Neural cell (in vitro differentiated cells): ENCODE measurements around the gene TLL2. TPM values are rescaled to one million over a fixed set of nuclear protein-coding genes. Genes with fewer than 3 reads are reported as not detected.

ENCODE experiments used
- H2AFZ ChIP-seq: fragments of 200-600, 300-800 bp; sonication (generic), shearing (Covaris generic); 2 replicates; pipeline ENCODE4 v1.6.0; 2014; ENCODE audit warnings: low read depth, mild to moderate bottlenecking, antibody characterized with exemption, low read length, moderate library complexity
- H3F3A ChIP-seq: fragments of 200-600 bp; shearing (Covaris generic); 2 replicates; pipeline ENCODE4 v1.6.1; 2016; ENCODE audit warnings: mild to moderate bottlenecking, moderate library complexity, mixed read lengths, antibody characterized with exemption, low read length; ENCODE audit not compliant: insufficient read depth, poor library complexity, severe bottlenecking
- H3K27ac ChIP-seq: fragments of 200-600, 300-800 bp; sonication (generic), shearing (Covaris generic); 2 replicates; pipeline ENCODE4 v1.5.1; 2014; ENCODE audit warnings: mild to moderate bottlenecking, low read length, moderate library complexity
- H3K27me3 ChIP-seq: fragments of 300-800, 200-600 bp; sonication (generic), shearing (Covaris generic); 2 replicates; pipeline ENCODE4 v1.6.0; 2014; ENCODE audit warnings: mild to moderate bottlenecking, low read depth, low read length, moderate library complexity; ENCODE audit not compliant: insufficient read depth
- H3K36me3 ChIP-seq: fragments of 300-800, 200-600 bp; sonication (generic), shearing (Covaris generic); 2 replicates; pipeline ENCODE4 v1.5.1; 2014; ENCODE audit warnings: mild to moderate bottlenecking, antibody characterized with exemption, low read length, moderate library complexity; ENCODE audit not compliant: insufficient read depth
- H3K4me2 ChIP-seq: fragments of 300-800, 200-600 bp; sonication (generic), shearing (Covaris generic); 2 replicates; pipeline ENCODE4 v1.6.0; 2014; ENCODE audit warnings: mild to moderate bottlenecking, low read length
- H3K4me3 ChIP-seq: fragments of 300-800, 200-600 bp; sonication (generic), shearing (Covaris generic); 2 replicates; pipeline ENCODE4 v1.5.1; 2014; ENCODE audit warnings: mild to moderate bottlenecking, low read length, moderate library complexity
- H3K79me2 ChIP-seq: fragments of 200-600 bp; shearing (Covaris generic); replicated peaks from 2 replicates; pipeline ENCODE4 v1.6.0; 2014; ENCODE audit warnings: mild to moderate bottlenecking, low read length, moderate library complexity; ENCODE audit not compliant: insufficient read depth
- H3K9ac ChIP-seq: fragments of 300-800, 200-600 bp; sonication (generic), shearing (Covaris generic); 2 replicates; pipeline ENCODE4 v1.6.1; 2016; ENCODE audit warnings: mild to moderate bottlenecking, low read length, mixed read lengths
- H3K9me2 ChIP-seq: fragments of 200-600 bp; shearing (Covaris generic); 2 replicates; pipeline ENCODE4 v1.6.1; 2016; ENCODE audit warnings: mild to moderate bottlenecking, low read length, mixed read lengths; ENCODE audit not compliant: insufficient read depth
- H3K9me3 ChIP-seq: fragments of 200-600, 300-800 bp; sonication (generic), shearing (Covaris generic); 2 replicates; pipeline ENCODE4 v1.6.1; 2016; ENCODE audit warnings: mild to moderate bottlenecking, mixed run types, low read length, moderate library complexity, mixed read lengths
- H4K20me1 ChIP-seq: fragments of 200-600 bp; shearing (Covaris generic); 2 replicates; pipeline ENCODE4 v1.6.1; 2016; ENCODE audit warnings: mild to moderate bottlenecking, mixed run types; ENCODE audit not compliant: insufficient read depth
- EP300 ChIP-seq: fragments of 450-650 bp; conservative IDR thresholded peaks from 2 replicates; pipeline ENCODE4 v1.6.1; 2014; ENCODE audit warnings: antibody characterized with exemption, mild to moderate bottlenecking, moderate library complexity; ENCODE audit not compliant: poor library complexity, severe bottlenecking
- EZH2 ChIP-seq: fragments of 200-600, 300-800 bp; shearing (Covaris generic), sonication (generic); IDR thresholded peaks from 2 replicates; pipeline ENCODE4 v1.6.1; 2014; ENCODE audit warnings: antibody characterized with exemption, low read length, borderline replicate concordance, mild to moderate bottlenecking; ENCODE audit not compliant: insufficient read depth, poor library complexity, severe bottlenecking
- MXI1 ChIP-seq: fragments of 450-650 bp; conservative IDR thresholded peaks from 2 replicates; pipeline ENCODE4 v1.6.1; 2014; ENCODE audit warnings: antibody characterized with exemption, mild to moderate bottlenecking; ENCODE audit not compliant: poor library complexity, severe bottlenecking
- POLR2AphosphoS5 ChIP-seq: IDR thresholded peaks from 2 replicates; pipeline ENCODE4 v1.6.1; 2012
- RAD21 ChIP-seq: fragments of 450-650 bp; conservative IDR thresholded peaks from 2 replicates; pipeline ENCODE4 v1.6.1; 2014; ENCODE audit warnings: antibody characterized with exemption, mild to moderate bottlenecking, moderate library complexity
- SMC3 ChIP-seq: fragments of 450-650 bp; conservative IDR thresholded peaks from 2 replicates; pipeline ENCODE4 v1.6.1; 2014; ENCODE audit warnings: antibody characterized with exemption, mild to moderate bottlenecking, moderate library complexity; ENCODE audit not compliant: poor library complexity
- TAF1 ChIP-seq: IDR thresholded peaks from 2 replicates; pipeline ENCODE4 v1.6.1; 2012; ENCODE audit warnings: low read depth
- polyA plus RNA-seq: library from polyadenylated mRNA; depleted of rRNA; stranded (reverse); fragments of >200 nt; gene quantifications from 2 replicates; pipeline ENCODE4 v1.2.3, GENCODE V29; 2014
- TF ChIP-seq, protein P1 (sequence below): fragments of 450-650 bp; IDR thresholded peaks from 2 replicates; pipeline ENCODE4 v1.5.1; 2014; ENCODE audit warnings: antibody characterized with exemption, mild to moderate bottlenecking, moderate library complexity; ENCODE audit not compliant: poor library complexity, severe bottlenecking
- TF ChIP-seq, protein P2 (sequence below): IDR thresholded peaks from 2 replicates; pipeline ENCODE4 v1.6.1; 2012; ENCODE audit warnings: borderline replicate concordance

The TLL2 gene
- polyA plus RNA-seq, 1 donor from 2014 or later = 0.11 TPM

DNA sequence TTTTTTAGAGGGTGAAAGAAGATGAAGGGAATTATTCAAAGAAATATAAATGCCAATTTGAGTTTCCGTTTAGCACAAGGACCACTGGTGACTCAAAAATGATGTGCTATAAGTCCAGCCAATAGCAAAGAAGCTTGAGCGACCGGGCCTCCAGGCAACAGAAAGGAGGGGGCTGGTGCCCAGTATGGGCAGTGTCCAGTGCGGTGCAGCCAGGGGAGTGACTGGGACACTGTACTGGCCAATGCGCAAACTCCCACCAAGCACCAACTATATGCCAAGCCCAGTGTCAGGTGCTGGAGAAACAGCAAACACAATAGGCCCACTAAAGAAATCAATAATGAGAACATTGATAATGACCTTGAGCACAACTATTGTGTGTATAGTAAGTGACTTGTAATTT is 144.8 kb downstream of the TLL2 start:
- H3K9me2 ChIP-seq = no peaks in the 10 kb centered on the region
- TF ChIP-seq MXI1 (no peak), TAF1 (no peak), SMC3 (no peak), EP300 (no peak), RAD21 (no peak), EZH2 (no peak), POLR2AphosphoS5 (no peak)
- TF ChIP-seq, protein P1, sequence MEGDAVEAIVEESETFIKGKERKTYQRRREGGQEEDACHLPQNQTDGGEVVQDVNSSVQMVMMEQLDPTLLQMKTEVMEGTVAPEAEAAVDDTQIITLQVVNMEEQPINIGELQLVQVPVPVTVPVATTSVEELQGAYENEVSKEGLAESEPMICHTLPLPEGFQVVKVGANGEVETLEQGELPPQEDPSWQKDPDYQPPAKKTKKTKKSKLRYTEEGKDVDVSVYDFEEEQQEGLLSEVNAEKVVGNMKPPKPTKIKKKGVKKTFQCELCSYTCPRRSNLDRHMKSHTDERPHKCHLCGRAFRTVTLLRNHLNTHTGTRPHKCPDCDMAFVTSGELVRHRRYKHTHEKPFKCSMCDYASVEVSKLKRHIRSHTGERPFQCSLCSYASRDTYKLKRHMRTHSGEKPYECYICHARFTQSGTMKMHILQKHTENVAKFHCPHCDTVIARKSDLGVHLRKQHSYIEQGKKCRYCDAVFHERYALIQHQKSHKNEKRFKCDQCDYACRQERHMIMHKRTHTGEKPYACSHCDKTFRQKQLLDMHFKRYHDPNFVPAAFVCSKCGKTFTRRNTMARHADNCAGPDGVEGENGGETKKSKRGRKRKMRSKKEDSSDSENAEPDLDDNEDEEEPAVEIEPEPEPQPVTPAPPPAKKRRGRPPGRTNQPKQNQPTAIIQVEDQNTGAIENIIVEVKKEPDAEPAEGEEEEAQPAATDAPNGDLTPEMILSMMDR = no peak
- TF ChIP-seq, protein P2, sequence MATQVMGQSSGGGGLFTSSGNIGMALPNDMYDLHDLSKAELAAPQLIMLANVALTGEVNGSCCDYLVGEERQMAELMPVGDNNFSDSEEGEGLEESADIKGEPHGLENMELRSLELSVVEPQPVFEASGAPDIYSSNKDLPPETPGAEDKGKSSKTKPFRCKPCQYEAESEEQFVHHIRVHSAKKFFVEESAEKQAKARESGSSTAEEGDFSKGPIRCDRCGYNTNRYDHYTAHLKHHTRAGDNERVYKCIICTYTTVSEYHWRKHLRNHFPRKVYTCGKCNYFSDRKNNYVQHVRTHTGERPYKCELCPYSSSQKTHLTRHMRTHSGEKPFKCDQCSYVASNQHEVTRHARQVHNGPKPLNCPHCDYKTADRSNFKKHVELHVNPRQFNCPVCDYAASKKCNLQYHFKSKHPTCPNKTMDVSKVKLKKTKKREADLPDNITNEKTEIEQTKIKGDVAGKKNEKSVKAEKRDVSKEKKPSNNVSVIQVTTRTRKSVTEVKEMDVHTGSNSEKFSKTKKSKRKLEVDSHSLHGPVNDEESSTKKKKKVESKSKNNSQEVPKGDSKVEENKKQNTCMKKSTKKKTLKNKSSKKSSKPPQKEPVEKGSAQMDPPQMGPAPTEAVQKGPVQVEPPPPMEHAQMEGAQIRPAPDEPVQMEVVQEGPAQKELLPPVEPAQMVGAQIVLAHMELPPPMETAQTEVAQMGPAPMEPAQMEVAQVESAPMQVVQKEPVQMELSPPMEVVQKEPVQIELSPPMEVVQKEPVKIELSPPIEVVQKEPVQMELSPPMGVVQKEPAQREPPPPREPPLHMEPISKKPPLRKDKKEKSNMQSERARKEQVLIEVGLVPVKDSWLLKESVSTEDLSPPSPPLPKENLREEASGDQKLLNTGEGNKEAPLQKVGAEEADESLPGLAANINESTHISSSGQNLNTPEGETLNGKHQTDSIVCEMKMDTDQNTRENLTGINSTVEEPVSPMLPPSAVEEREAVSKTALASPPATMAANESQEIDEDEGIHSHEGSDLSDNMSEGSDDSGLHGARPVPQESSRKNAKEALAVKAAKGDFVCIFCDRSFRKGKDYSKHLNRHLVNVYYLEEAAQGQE = no peak
- no peak overlapping the region for H3K4me2 ChIP-seq
- H2AFZ ChIP-seq = no peak overlapping the region
- no peaks in the 10 kb centered on the region for H3F3A ChIP-seq
- H3K9ac ChIP-seq = no peak overlapping the region
- H3K9me3 ChIP-seq = no peaks in the 10 kb centered on the region
- no peaks in the 10 kb centered on the region for H3K27me3 ChIP-seq
- H3K79me2 ChIP-seq = no peaks in the 10 kb centered on the region
- H3K4me3 ChIP-seq = no peak overlapping the region
- no peak overlapping the region for H3K27ac ChIP-seq
- no peaks in the 10 kb centered on the region for H3K36me3 ChIP-seq
- no peaks in the 10 kb centered on the region for H4K20me1 ChIP-seq

DNA sequence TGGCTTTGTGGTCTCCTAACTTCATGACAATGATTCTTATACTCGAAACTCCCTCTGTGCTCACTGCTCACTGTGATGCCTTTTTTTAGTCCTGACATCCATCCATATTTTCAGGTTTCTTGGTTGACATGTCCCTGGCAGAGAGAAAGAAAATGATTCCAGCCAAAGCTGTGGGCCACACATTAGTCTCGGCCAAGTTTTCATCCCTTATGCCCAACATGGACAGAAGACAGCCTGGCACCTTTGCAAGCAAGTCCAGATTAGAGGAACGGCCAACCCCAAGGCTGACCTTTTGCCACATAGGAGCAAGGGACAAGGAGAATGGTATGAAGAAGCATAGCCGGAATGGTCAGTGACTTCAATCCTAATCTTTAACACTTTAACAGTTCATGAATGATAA is 146.3 kb downstream of the TLL2 start:
- Histone ChIP-seq H3K4me2 (no peak overlapping the region), H2AFZ (no peak overlapping the region), H3K4me3 (no peak overlapping the region), H3K27me3 (no peaks in the 10 kb centered on the region), H3K79me2 (no peaks in the 10 kb centered on the region), H3K36me3 (no peaks in the 10 kb centered on the region), H3K27ac (no peak overlapping the region), H3F3A (no peaks in the 10 kb centered on the region), H3K9me2 (no peaks in the 10 kb centered on the region), H3K9ac (no peak overlapping the region), H3K9me3 (no peaks in the 10 kb centered on the region), H4K20me1 (no peaks in the 10 kb centered on the region)
- TF ChIP-seq TAF1 (no peak), EZH2 (no peak), SMC3 (no peak), POLR2AphosphoS5 (no peak), EP300 (no peak), MXI1 (no peak), RAD21 (no peak)
- TF ChIP-seq, protein P2 = no peak
- TF ChIP-seq, protein P1 = no peak
